ENCODE results near the gene FNBP1. TPM values are rescaled to one million over a fixed set of nuclear protein-coding genes. Genes with fewer than 3 reads are reported as not detected.

FNBP1 gene
- total RNA-seq, 6 donors from 2014 or later, result 34.8 to 85.4 (median 51.6) TPM

- Histone ChIP-seq H3K4me3 (no peak overlapping the region), H3K27ac (no peak overlapping the region), H3K9me3 (no peaks in the 10 kb centered on the region), H3K36me3 (peaks cover 0 to 69% (median 21%) of the 10 kb centered on the region in 4 donors), H3K27me3 (no peaks in the 10 kb centered on the region), H3K4me1 (peaks cover 0 to 3% (median 1%) of the 10 kb centered on the region in 4 donors)
- TF ChIP-seq POLR2AphosphoS5 (IDR thresholded peaks at IDR 0.05) (no peak), EP300 (IDR thresholded peaks at IDR 0.05) (no peak), CTCF (IDR thresholded peaks at IDR 0.05) (no peak), POLR2A (IDR thresholded peaks at IDR 0.05) (no peak)
- WGBS, 2 donors, result 95 to 98% methylated on average over 4 of the region's 4 CpGs
- DNase-seq (no peak), ATAC-seq (ENCODE audit: low FRiP score in 2 of 2) (no peak)
These were observed 136.7 kb downstream of the FNBP1 start for GRCh38 chr9:129906298-129906697.

- no peak for TF ChIP-seq POLR2AphosphoS5 (IDR thresholded peaks at IDR 0.05)
- ATAC-seq (ENCODE audit: low FRiP score in 2 of 2) (no peak), DNase-seq (no peak)
- Histone ChIP-seq H3K27me3 (no peaks in the 10 kb centered on the region), H3K4me3 (no peak overlapping the region), H3K4me1 (peaks cover 0 to 2% (median 0%) of the 10 kb centered on the region in 4 donors), H3K9me3 (no peaks in the 10 kb centered on the region), H3K27ac (no peak overlapping the region), H3K36me3 (peaks cover 0 to 80% (median 29%) of the 10 kb centered on the region in 4 donors)
- WGBS, 2 donors, result 87 to 89% methylated on average over 4 of the region's 4 CpGs
These were observed 138.3 kb downstream of the FNBP1 start for GRCh38 chr9:129904734-129905133.

- H3K27me3 ChIP-seq, result no peaks in the 10 kb centered on the region
- DNase-seq (no peak), ATAC-seq (ENCODE audit: low FRiP score in 2 of 2) (no peak)
- peak overlapping the region in 2 of 4 donors; percentile 32 to 53 for H3K27ac ChIP-seq
- TF ChIP-seq POLR2AphosphoS5 (IDR thresholded peaks at IDR 0.05), result no peak
- TF ChIP-seq POLR2A (IDR thresholded peaks at IDR 0.05), result no peak
- no peak for TF ChIP-seq EP300 (IDR thresholded peaks at IDR 0.05)
- no peak for TF ChIP-seq CTCF (IDR thresholded peaks at IDR 0.05)
- 93 to 98% methylated on average over 8 of the region's 8 CpGs for WGBS, 2 donors
- H3K4me3 ChIP-seq, result no peak overlapping the region
- peaks cover 7 to 10% (median 8%) of the 10 kb centered on the region in 4 donors for H3K4me1 ChIP-seq
- peaks cover 0 to 78% (median 26%) of the 10 kb centered on the region in 4 donors for H3K36me3 ChIP-seq
- H3K9me3 ChIP-seq, result no peaks in the 10 kb centered on the region
These were observed 140.3 kb downstream of the FNBP1 start for GRCh38 chr9:129902740-129903134.

- Histone ChIP-seq H3K36me3 (peaks cover 0 to 77% (median 23%) of the 10 kb centered on the region in 4 donors), H3K27ac (peak overlapping the region in 2 of 4 donors; percentile 32 to 53), H3K4me1 (peaks cover 7 to 10% (median 8%) of the 10 kb centered on the region in 4 donors), H3K4me3 (no peak overlapping the region), H3K9me3 (no peaks in the 10 kb centered on the region), H3K27me3 (no peaks in the 10 kb centered on the region)
- no peak for TF ChIP-seq CTCF (IDR thresholded peaks at IDR 0.05)
- TF ChIP-seq POLR2AphosphoS5 (IDR thresholded peaks at IDR 0.05), result no peak
- no peak for TF ChIP-seq POLR2A (IDR thresholded peaks at IDR 0.05)
- no peak for TF ChIP-seq EP300 (IDR thresholded peaks at IDR 0.05)
- ATAC-seq (ENCODE audit: low FRiP score in 2 of 2), result no peak
- 83 to 85% methylated on average over 9 of the region's 9 CpGs for WGBS, 2 donors
- DNase-seq, result no peak
These were observed 140.8 kb downstream of the FNBP1 start for GRCh38 chr9:129901993-129902739.

- H3K4me3 ChIP-seq, result no peak overlapping the region
- H3K27ac ChIP-seq, result peak overlapping the region in 1 of 4 donors; percentile 53
- no peaks in the 10 kb centered on the region for H3K27me3 ChIP-seq
- ATAC-seq (ENCODE audit: low FRiP score in 2 of 2), result no peak
- WGBS, 2 donors, result 92 to 97% methylated on average over 16 to 19 of the region's 20 CpGs
- TF ChIP-seq CTCF (IDR thresholded peaks at IDR 0.05) (no peak), POLR2AphosphoS5 (IDR thresholded peaks at IDR 0.05) (no peak), EP300 (IDR thresholded peaks at IDR 0.05) (no peak), POLR2A (IDR thresholded peaks at IDR 0.05) (no peak)
- H3K36me3 ChIP-seq, result peaks cover 0 to 72% (median 24%) of the 10 kb centered on the region in 4 donors
- DNase-seq, result no peak
- H3K9me3 ChIP-seq, result no peaks in the 10 kb centered on the region
- H3K4me1 ChIP-seq, result peaks cover 7 to 10% (median 8%) of the 10 kb centered on the region in 4 donors
These were observed 142.5 kb downstream of the FNBP1 start for GRCh38 chr9:129900263-129901027.
